HepG2 (cell line): ENCODE measurements around the gene CD1C.

Source experiments
- CHD4 ChIP-seq: fragments of 200-600 bp; sonication (generic); IDR thresholded peaks from 2 replicates; pipeline ENCODE4 v1.7.0; 2017; ENCODE audit warnings: mild to moderate bottlenecking, low read length, borderline replicate concordance
- EP300 ChIP-seq, 3 experiments: sonication (generic) in 1 of 3; formaldehyde crosslinking in 1 of 3; IDR thresholded peaks; 2 replicates each; pipeline versions ENCODE4 v1.5.1 to v1.6.1; 2011 to 2020; ENCODE audit warnings: low read depth in 2 of 3, low read length in 2 of 3, borderline replicate concordance in 1 of 3, improper control_type of control experiment in 1 of 3, mild to moderate bottlenecking in 1 of 3, missing genetic modification reagents in 1 of 3, moderate library complexity in 1 of 3
- POLR2AphosphoS5 ChIP-seq: IDR thresholded peaks from 2 replicates; pipeline ENCODE4 v1.6.1; 2012; ENCODE audit warnings: low read depth, low read length
- RAD21 ChIP-seq: fragments of 450-650 bp; formaldehyde crosslinking; IDR thresholded peaks from 2 replicates; pipeline ENCODE4 v1.5.0; 2020; ENCODE audit warnings: mild to moderate bottlenecking

DNA sequence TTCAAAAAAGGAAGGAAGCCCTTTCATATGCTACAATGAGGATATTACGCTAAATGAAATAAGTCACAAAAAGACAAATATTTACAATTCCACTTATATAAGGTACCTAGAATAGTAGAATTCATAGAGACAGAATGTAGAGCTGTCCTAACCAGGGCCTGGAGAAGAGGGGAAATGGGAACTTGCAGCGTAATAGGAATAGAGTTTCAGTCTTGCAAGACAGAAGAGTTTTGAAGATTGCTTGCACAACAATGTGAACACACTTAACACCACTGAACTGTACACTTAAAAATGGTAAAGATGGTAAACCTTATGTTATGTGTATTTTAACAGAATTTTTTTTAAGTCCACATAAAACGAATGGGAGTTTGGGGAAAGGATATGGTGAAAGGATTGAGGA is 38.7 kb downstream of the CD1C start:
- no peak for TF ChIP-seq EP300 (IDR thresholded peaks at IDR 0.05; ENCODE audit: low read depth in 2 of 2, low read length in 2 of 2)
- TF ChIP-seq EP300 (CRISPR knock-in tag; IDR thresholded peaks at IDR 0.05; ENCODE audit: borderline replicate concordance), result no peak
- TF ChIP-seq RAD21 (CRISPR knock-in tag), result no peak
- TF ChIP-seq POLR2AphosphoS5, result no peak
- TF ChIP-seq CHD4, result no peak
